HEK293 (cell line): ENCODE data around the gene NOL6.

Source experiments
- CTCF ChIP-seq: fragments of 450-650 bp; formaldehyde crosslinking; IDR thresholded peaks from 2 replicates; pipeline ENCODE4 v1.5.1; 2016; ENCODE audit warnings: missing biosample characterization, missing genetic modification characterization
- GFI1B ChIP-seq: fragments of 450-650 bp; formaldehyde crosslinking; IDR thresholded peaks from 2 replicates; pipeline ENCODE4 v1.5.1; 2016; ENCODE audit warnings: missing biosample characterization, missing genetic modification characterization
- SETDB1 ChIP-seq: IDR thresholded peaks from one replicate; pipeline ENCODE4 v1.6.1; 2017; ENCODE audit warnings: mild to moderate bottlenecking, low read length, moderate library complexity, mixed read lengths; ENCODE audit not compliant: insufficient read length
- ZNF121 ChIP-seq: fragments of 450-650 bp; formaldehyde crosslinking; IDR thresholded peaks from 2 replicates; pipeline ENCODE4 v1.5.1; 2016; ENCODE audit warnings: missing biosample characterization, missing genetic modification characterization
- ZNF274 ChIP-seq, 2 experiments: fragments of 200-500 bp in 1 of 2; fragments of 450-650 bp in 1 of 2; sonication (Bioruptor generic) in 1 of 2; formaldehyde crosslinking in 1 of 2; IDR thresholded peaks; 2 replicates each; pipeline versions ENCODE4 v1.5.1 to v1.6.1; 2014 to 2016; ENCODE audit warnings: borderline replicate concordance in 1 of 2, inconsistent platforms in 1 of 2, low read length in 1 of 2, missing biosample characterization in 1 of 2, missing genetic modification characterization in 1 of 2
- ZNF335 ChIP-seq: fragments of 450-650 bp; formaldehyde crosslinking; conservative IDR thresholded peaks from 2 replicates; pipeline ENCODE4 v1.5.1; 2016; ENCODE audit warnings: missing biosample characterization, missing genetic modification characterization
- ZNF513 ChIP-seq: fragments of 450-650 bp; IDR thresholded peaks from 2 replicates; pipeline ENCODE4 v1.5.1; 2018; ENCODE audit warnings: missing biosample characterization, missing genetic modification characterization
- ZNF600 ChIP-seq: fragments of 450-650 bp; formaldehyde crosslinking; IDR thresholded peaks from 2 replicates; pipeline ENCODE4 v1.5.1; 2016; ENCODE audit warnings: missing biosample characterization, missing genetic modification characterization
- ZNF658 ChIP-seq: fragments of 450-650 bp; formaldehyde crosslinking; IDR thresholded peaks from 2 replicates; pipeline ENCODE4; 2016; ENCODE audit warnings: missing biosample characterization, missing genetic modification characterization
- ZNF837 ChIP-seq: fragments of 450-650 bp; formaldehyde crosslinking; IDR thresholded peaks from 2 replicates; pipeline ENCODE4 v1.5.1; 2016; ENCODE audit warnings: missing biosample characterization, missing genetic modification characterization

GRCh38 chr9:33437205-33437604 is 36.5 kb downstream of the NOL6 start:
- no peak for TF ChIP-seq ZNF335
- TF ChIP-seq SETDB1 = no peak
- TF ChIP-seq CTCF (tag by site-specific recombination) = no peak
- no peak for TF ChIP-seq ZNF837
- TF ChIP-seq ZNF600 = no peak
- TF ChIP-seq ZNF658 (tag by site-specific recombination) = no peak
- TF ChIP-seq ZNF274 (IDR thresholded peaks at IDR 0.05; ENCODE audit: low read length) = no peak
- no peak for TF ChIP-seq ZNF274 (tag by site-specific recombination; IDR thresholded peaks at IDR 0.05; ENCODE audit: borderline replicate concordance)
- TF ChIP-seq GFI1B (tag by site-specific recombination) = no peak
- no peak for TF ChIP-seq ZNF513 (tag by site-specific recombination)
- TF ChIP-seq ZNF121 (tag by site-specific recombination) = no peak
